Prostate gland (tissue), 2 donors: Measurements from ENCODE around the gene PHF21B. TPM values are rescaled to one million over a fixed set of nuclear protein-coding genes. Genes with fewer than 3 reads are reported as not detected.
A peak's percentile ranks its signal among the peaks of the same experiment; 100 is the strongest.

ENCODE experiments used
- DNase-seq: peaks from one replicate; pipeline ENCODE4 v3.0.0-alpha.2; 2019; ENCODE audit warnings: low spot score
- H3K27ac ChIP-seq, 2 donors: fragments of 200-600 bp; sonication (generic); 2 replicates each; pipeline ENCODE4 v1.5.1; 2017 to 2019
- H3K27me3 ChIP-seq: fragments of 200-600 bp; sonication (generic); replicated peaks from 2 replicates; pipeline ENCODE4 v1.5.1; 2019; ENCODE audit not compliant: insufficient read depth
- H3K36me3 ChIP-seq, 2 donors: fragments of 200-600 bp; sonication (generic); 1 replicate in 1 of 2; 2 replicates in 1 of 2; pipeline versions ENCODE4 v1.5.1 to v1.8.1; 2017 to 2019
- H3K4me1 ChIP-seq: fragments of 200-600 bp; sonication (generic); replicated peaks from 2 replicates; pipeline ENCODE4 v1.5.1; 2019
- H3K4me3 ChIP-seq, 2 donors: fragments of 200-600 bp; sonication (generic); 2 replicates each; pipeline ENCODE4 v1.5.1; 2017 to 2019
- H3K9me3 ChIP-seq: fragments of 200-600 bp; sonication (generic); 2 replicates; pipeline ENCODE4 v1.5.1; 2017
- CTCF ChIP-seq, 4 experiments: fragments of 200-600 bp in 2 of 4; fragments of 450-650 bp in 2 of 4; sonication (generic) in 2 of 4; IDR thresholded peaks; 1 replicate in 3 of 4; 2 replicates in 1 of 4; pipeline ENCODE4 v1.5.1; 2016 to 2019; ENCODE audit warnings: antibody characterized with exemption in 4 of 4, mild to moderate bottlenecking in 2 of 4, moderate library complexity in 2 of 4
- POLR2A ChIP-seq: fragments of 450-650 bp; IDR thresholded peaks from one replicate; pipeline ENCODE4 v1.6.1; 2016; ENCODE audit warnings: antibody characterized with exemption, mild to moderate bottlenecking
- POLR2AphosphoS5 ChIP-seq: sonication (generic); formaldehyde crosslinking; IDR thresholded peaks from one replicate; pipeline ENCODE4 v1.6.1; 2017; ENCODE audit warnings: antibody characterized with exemption
- WGBS: methylation state at CpG from one replicate; pipeline ENCODE4 v1.1.5; 2018; 5-methylcytosine and 5-hydroxymethylcytosine counted together
- intact Hi-C: fragments of 100-400 bp; cut with DNase I; formaldehyde crosslinking; loops from one replicate; pipeline ENCODE4 v1.14.2; 2022
- total RNA-seq, 2 donors: library from RNA; depleted of rRNA; stranded (reverse); fragments of >200 nt; gene quantifications; one replicate each; pipeline ENCODE4 v1.1.0, GENCODE V29; 2016

Gene PHF21B
- total RNA-seq = 10 to 100 TPM in 1 of 2 donors, 1 to 10 TPM in 1; 9.7 to 27.3 TPM

GRCh38 chr22:45009606-45010531 lies at the start of gene PHF21B:
Gene PHF21B (minus strand): TSS chr22:45010005. CDS start chr22:45009549, 456 bp downstream.
- no peaks in the 10 kb centered on the region for H3K27me3 ChIP-seq
- WGBS = 1% methylated on average over 83 of the region's 121 CpGs
- no peaks in the 10 kb centered on the region for H3K36me3 ChIP-seq
- peak; percentile 70 for DNase-seq
- TF ChIP-seq POLR2AphosphoS5 = peak; percentile 58
- TF ChIP-seq POLR2A = peak; percentile 47
- peak in 1 of 4 experiments; percentile 2 for TF ChIP-seq CTCF (IDR thresholded peaks at IDR 0.05)
- intact Hi-C loops = no loop called here
- H3K27ac ChIP-seq = peak within 1 kb of the TSS; percentile 92 to 95
- H3K4me1 ChIP-seq = peaks cover 3% of the 10 kb centered on the region
- H3K4me3 ChIP-seq = peak within 1 kb of the TSS; percentile 59 to 60
- no peaks in the 10 kb centered on the region for H3K9me3 ChIP-seq

- no peak for TF ChIP-seq CTCF (IDR thresholded peaks at IDR 0.05)
- no peak for TF ChIP-seq POLR2A
- TF ChIP-seq POLR2AphosphoS5 = no peak
- Histone ChIP-seq H3K4me1 (no peaks in the 10 kb centered on the region), H3K27me3 (no peaks in the 10 kb centered on the region), H3K36me3 (no peaks in the 10 kb centered on the region), H3K9me3 (no peaks in the 10 kb centered on the region), H3K4me3 (no peak overlapping the region), H3K27ac (no peak overlapping the region)
- WGBS = 93% methylated on average over 5 of the region's 5 CpGs
- intact Hi-C loops = no loop called here
- DNase-seq = no peak
Observed at GRCh38 chr22:45059296-45059695, 49.5 kb upstream of the PHF21B start.

- no peaks in the 10 kb centered on the region for H3K4me1 ChIP-seq
- H3K36me3 ChIP-seq = no peaks in the 10 kb centered on the region
- 88% methylated on average over 2 of the region's 2 CpGs for WGBS
- TF ChIP-seq POLR2A (no peak), POLR2AphosphoS5 (no peak), CTCF (IDR thresholded peaks at IDR 0.05) (no peak)
- DNase-seq = no peak
- no peaks in the 10 kb centered on the region for H3K9me3 ChIP-seq
- no peak overlapping the region for H3K4me3 ChIP-seq
- no peaks in the 10 kb centered on the region for H3K27me3 ChIP-seq
- intact Hi-C loops = no loop called here
- H3K27ac ChIP-seq = no peak overlapping the region
Observed at GRCh38 chr22:45058622-45058912, 48.8 kb upstream of the PHF21B start.

GRCh38 chr22:45055936-45056335 lies 46.1 kb upstream of the PHF21B start:
- DNase-seq = no peak
- Histone ChIP-seq H3K9me3 (no peaks in the 10 kb centered on the region), H3K27ac (no peak overlapping the region), H3K4me3 (no peak overlapping the region), H3K27me3 (no peaks in the 10 kb centered on the region), H3K36me3 (no peaks in the 10 kb centered on the region), H3K4me1 (no peaks in the 10 kb centered on the region)
- intact Hi-C loops = no loop called here
- TF ChIP-seq POLR2A (no peak), POLR2AphosphoS5 (no peak), CTCF (IDR thresholded peaks at IDR 0.05) (no peak)
- 88% methylated on average over 15 of the region's 15 CpGs for WGBS

GRCh38 chr22:45053571-45053970 lies 43.8 kb upstream of the PHF21B start:
- TF ChIP-seq POLR2AphosphoS5 (no peak), POLR2A (no peak), CTCF (IDR thresholded peaks at IDR 0.05) (no peak)
- no peaks in the 10 kb centered on the region for H3K36me3 ChIP-seq
- DNase-seq = no peak
- peaks cover 2% of the 10 kb centered on the region for H3K27me3 ChIP-seq
- intact Hi-C loops = no loop called here
- H3K4me1 ChIP-seq = no peaks in the 10 kb centered on the region
- H3K9me3 ChIP-seq = no peaks in the 10 kb centered on the region
- WGBS = 67% methylated on average over 1 of the region's 1 CpG
- no peak overlapping the region for H3K27ac ChIP-seq
- no peak overlapping the region for H3K4me3 ChIP-seq
